ENCODE measurements around the gene RAB36.

DNA sequence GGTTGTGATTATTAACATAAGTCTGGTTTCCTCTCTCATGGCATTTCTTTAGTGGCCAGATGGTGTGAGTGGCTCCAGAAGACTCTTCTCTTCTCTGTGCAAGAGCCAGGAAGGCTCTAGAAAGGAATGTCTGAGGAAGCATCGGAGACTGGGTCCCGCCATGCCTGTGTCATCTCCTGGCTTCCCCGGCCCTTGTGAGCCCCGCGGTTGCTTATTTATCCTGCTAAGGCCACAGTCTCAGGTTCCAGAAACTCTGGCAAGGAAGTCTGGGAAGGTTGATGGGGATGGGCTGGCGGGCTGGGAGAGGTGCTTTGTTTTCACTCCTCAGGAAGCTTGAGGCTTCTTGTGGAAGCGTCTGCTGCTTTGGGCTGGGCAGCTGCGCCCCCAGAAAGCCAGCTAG is 53.9 kb downstream of the RAB36 start:
- no peak for TF ChIP-seq EZH2phosphoT487 (IDR thresholded peaks at IDR 0.05; ENCODE audit: low read depth, severe bottlenecking, unreplicated experiment)
- TF ChIP-seq, protein P1, sequence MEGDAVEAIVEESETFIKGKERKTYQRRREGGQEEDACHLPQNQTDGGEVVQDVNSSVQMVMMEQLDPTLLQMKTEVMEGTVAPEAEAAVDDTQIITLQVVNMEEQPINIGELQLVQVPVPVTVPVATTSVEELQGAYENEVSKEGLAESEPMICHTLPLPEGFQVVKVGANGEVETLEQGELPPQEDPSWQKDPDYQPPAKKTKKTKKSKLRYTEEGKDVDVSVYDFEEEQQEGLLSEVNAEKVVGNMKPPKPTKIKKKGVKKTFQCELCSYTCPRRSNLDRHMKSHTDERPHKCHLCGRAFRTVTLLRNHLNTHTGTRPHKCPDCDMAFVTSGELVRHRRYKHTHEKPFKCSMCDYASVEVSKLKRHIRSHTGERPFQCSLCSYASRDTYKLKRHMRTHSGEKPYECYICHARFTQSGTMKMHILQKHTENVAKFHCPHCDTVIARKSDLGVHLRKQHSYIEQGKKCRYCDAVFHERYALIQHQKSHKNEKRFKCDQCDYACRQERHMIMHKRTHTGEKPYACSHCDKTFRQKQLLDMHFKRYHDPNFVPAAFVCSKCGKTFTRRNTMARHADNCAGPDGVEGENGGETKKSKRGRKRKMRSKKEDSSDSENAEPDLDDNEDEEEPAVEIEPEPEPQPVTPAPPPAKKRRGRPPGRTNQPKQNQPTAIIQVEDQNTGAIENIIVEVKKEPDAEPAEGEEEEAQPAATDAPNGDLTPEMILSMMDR (IDR thresholded peaks at IDR 0.05; ENCODE audit: poor library complexity) = no peak
